ENCODE measurements around the gene HMMR.
"Not testable (repeated sequence)": the region's sequence is repeated elsewhere in the genome, so short reads cannot be mapped to it uniquely, and the experiment has no call there.

GRCh38 chr5:163536442-163536841 lies 76.0 kb downstream of the HMMR start:
- TF ChIP-seq CTCF (IDR thresholded peaks at IDR 0.05); ZFX (IDR thresholded peaks at IDR 0.05; ENCODE audit: borderline replicate concordance): not testable (repeated sequence)

All from 22Rv1 (cell line).